ENCODE results near the gene SLC25A25. TPM values are rescaled to one million over a fixed set of nuclear protein-coding genes. Genes with fewer than 3 reads are reported as not detected.
A peak's percentile ranks its signal among the peaks of the same experiment; 100 is the strongest.

Gene SLC25A25
- total RNA-seq, 1 donor from 2014 or later = 33.0 TPM

DNA sequence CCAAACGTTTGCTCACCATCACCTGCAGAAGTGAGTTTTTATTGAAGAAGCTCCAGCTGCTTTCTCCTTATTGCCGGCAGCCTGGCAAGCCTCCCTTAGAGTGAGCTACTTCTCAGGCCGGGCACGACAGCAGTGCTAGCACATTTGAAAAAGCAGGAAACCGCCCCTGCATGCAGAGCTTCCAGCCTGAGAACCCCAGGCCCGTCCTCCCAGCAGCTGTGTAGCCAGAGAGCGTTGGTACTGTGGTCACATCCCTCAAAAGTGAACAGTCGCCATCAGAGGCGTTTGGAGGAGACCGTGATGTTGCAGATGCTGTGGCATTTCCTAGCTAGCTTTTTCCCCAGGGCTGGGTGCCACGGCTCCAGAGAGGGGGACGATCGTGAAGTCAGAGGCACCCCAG, 23.5 kb downstream of the SLC25A25 start:
- TF ChIP-seq, protein P1, sequence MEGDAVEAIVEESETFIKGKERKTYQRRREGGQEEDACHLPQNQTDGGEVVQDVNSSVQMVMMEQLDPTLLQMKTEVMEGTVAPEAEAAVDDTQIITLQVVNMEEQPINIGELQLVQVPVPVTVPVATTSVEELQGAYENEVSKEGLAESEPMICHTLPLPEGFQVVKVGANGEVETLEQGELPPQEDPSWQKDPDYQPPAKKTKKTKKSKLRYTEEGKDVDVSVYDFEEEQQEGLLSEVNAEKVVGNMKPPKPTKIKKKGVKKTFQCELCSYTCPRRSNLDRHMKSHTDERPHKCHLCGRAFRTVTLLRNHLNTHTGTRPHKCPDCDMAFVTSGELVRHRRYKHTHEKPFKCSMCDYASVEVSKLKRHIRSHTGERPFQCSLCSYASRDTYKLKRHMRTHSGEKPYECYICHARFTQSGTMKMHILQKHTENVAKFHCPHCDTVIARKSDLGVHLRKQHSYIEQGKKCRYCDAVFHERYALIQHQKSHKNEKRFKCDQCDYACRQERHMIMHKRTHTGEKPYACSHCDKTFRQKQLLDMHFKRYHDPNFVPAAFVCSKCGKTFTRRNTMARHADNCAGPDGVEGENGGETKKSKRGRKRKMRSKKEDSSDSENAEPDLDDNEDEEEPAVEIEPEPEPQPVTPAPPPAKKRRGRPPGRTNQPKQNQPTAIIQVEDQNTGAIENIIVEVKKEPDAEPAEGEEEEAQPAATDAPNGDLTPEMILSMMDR (IDR thresholded peaks at IDR 0.05; ENCODE audit: partially characterized antibody, unreplicated experiment) = no peak
- no peak for DNase-seq
- peak overlapping the region; percentile 73 for H3K4me3 Mint-ChIP-seq (ENCODE audit: unreplicated experiment)
- H3K9me3 Mint-ChIP-seq (ENCODE audit: unreplicated experiment) = no peaks in the 10 kb centered on the region
- H3K4me1 Mint-ChIP-seq (ENCODE audit: low read depth, unreplicated experiment) = peaks cover 40% of the 10 kb centered on the region
- H3K36me3 Mint-ChIP-seq (ENCODE audit: unreplicated experiment) = no peaks in the 10 kb centered on the region
- H3K27me3 Mint-ChIP-seq (ENCODE audit: unreplicated experiment) = peaks cover 6% of the 10 kb centered on the region
- peak overlapping the region; percentile 28 for H3K27ac Mint-ChIP-seq (ENCODE audit: unreplicated experiment)

DNA sequence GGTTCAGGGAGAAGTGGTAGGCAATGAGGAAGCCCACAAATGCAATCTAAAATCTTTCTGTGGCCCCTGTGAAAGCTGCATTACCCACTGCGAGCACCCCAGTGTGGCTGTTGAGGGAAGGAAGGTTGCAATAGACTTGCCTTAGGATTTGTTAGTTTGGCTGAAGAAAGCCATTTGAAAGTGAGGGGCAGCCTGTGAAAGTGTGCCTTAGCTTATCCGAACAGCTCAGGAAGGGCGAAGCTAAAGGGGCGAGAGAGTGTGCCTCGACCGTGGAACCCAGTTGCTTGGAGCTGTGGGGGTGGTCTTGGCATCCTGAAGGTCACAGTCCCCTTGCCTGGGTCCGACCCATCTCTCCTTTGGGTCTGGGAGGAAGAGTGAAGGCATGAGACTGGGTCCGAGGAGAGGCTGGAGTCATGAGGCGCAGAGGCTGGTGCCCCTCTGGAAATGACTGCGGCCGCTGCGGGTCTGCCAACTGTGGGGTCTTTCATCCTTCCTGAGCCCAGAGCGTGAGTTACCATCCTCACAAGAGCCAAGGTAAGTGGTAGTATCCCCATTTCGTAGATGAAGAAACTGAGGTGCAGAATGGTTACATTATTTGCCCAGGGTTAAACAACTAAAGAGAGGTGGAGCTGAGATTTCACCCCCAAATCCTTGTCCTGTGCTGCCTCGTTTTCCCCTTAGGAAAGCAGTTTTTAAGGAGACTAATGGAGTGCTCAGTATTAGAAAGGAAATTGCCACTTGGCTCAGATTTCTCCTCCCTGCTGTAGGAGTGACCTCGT, 24.4 kb downstream of the SLC25A25 start:
- H3K9me3 Mint-ChIP-seq (ENCODE audit: unreplicated experiment) = no peaks in the 10 kb centered on the region
- DNase-seq = no peak
- peaks cover 5% of the 10 kb centered on the region for H3K27me3 Mint-ChIP-seq (ENCODE audit: unreplicated experiment)
- peak overlapping the region; percentile 73 for H3K4me3 Mint-ChIP-seq (ENCODE audit: unreplicated experiment)
- TF ChIP-seq, protein P1 (IDR thresholded peaks at IDR 0.05; ENCODE audit: partially characterized antibody, unreplicated experiment) = no peak
- peak overlapping the region; percentile 53 for H3K27ac Mint-ChIP-seq (ENCODE audit: unreplicated experiment)
- H3K36me3 Mint-ChIP-seq (ENCODE audit: unreplicated experiment) = no peaks in the 10 kb centered on the region
- H3K4me1 Mint-ChIP-seq (ENCODE audit: low read depth, unreplicated experiment) = peaks cover 40% of the 10 kb centered on the region

DNA sequence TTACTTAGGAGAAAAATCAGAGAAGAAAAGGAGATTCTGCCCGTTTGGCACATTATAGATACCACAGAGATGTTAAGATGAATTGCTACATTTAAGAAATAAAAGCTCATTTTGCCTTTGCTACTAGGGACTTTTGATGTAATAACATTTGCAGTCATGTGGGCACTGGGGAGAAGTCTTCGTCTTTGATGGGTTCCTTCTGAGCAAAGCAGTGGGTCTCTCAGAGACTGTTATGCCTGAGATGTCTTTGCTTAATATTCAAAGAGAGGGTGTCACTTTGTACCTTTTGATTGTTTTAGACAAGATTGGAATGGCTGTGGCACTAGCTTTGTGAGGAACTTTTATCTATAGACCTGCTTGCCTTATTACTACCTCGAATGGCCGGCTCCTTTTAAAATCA, 25.0 kb downstream of the SLC25A25 start:
- Mint-ChIP-seq H3K27me3 (ENCODE audit: unreplicated experiment) (peaks cover 5% of the 10 kb centered on the region), H3K4me3 (ENCODE audit: unreplicated experiment) (peak overlapping the region; percentile 50), H3K27ac (ENCODE audit: unreplicated experiment) (peak overlapping the region; percentile 53), H3K9me3 (ENCODE audit: unreplicated experiment) (no peaks in the 10 kb centered on the region), H3K4me1 (ENCODE audit: low read depth, unreplicated experiment) (peaks cover 36% of the 10 kb centered on the region), H3K36me3 (ENCODE audit: unreplicated experiment) (no peaks in the 10 kb centered on the region)
- TF ChIP-seq, protein P1 (IDR thresholded peaks at IDR 0.05; ENCODE audit: partially characterized antibody, unreplicated experiment) = no peak
- no peak for DNase-seq

DNA sequence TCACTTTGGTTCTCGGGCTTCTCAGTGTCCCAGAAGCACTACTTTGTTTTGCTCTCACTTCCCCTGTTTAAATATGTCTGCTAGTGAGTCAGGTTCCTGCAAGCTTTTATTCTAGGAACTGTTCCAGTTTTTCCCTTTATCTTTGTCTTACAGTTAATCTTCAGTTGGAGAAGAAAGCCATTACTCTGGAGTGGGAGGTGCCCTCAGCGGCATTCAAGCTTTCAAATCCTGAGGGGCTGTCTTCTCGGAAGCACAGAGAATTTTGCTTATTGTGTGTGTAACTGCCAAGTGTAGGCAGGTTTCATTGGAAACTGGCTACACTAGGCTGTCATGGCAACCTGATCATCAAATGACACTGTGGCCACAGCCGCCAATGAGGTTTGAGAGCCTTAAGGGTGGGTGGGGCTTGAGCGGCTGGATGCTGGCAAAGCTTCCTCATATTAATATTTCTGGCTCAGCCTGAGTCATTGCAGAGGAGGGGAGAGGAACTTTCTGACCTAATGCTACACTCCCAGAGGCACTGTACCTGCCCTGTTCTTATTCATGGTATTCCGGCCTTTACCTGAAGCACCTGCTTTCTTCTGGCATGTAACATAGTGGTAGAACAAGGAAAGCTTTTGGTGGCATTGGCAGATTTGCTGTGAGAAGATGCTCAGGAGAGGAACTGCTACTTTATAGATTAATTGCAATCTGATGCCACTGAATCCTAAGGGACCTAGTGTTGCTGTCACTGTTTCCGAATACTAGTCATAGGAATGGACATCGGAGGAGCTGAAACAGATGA, 26.3 kb downstream of the SLC25A25 start:
- peak; percentile 78 for DNase-seq
- Mint-ChIP-seq H3K36me3 (ENCODE audit: unreplicated experiment) (no peaks in the 10 kb centered on the region), H3K4me1 (ENCODE audit: low read depth, unreplicated experiment) (peaks cover 42% of the 10 kb centered on the region), H3K27me3 (ENCODE audit: unreplicated experiment) (peaks cover 9% of the 10 kb centered on the region), H3K9me3 (ENCODE audit: unreplicated experiment) (peaks cover 3% of the 10 kb centered on the region), H3K4me3 (ENCODE audit: unreplicated experiment) (peak overlapping the region; percentile 62), H3K27ac (ENCODE audit: unreplicated experiment) (peak overlapping the region; percentile 88)
- TF ChIP-seq, protein P1 (IDR thresholded peaks at IDR 0.05; ENCODE audit: partially characterized antibody, unreplicated experiment) = no peak

Measured in glutamatergic neuron (in vitro differentiated cells).